Stimulated activated CD8-positive, alpha-beta memory T cell treated with anti-CD3 and anti-CD28 coated beads, Interleukin-4, amount 100 ng/mL, for 1 hour (primary cell): Measurements from ENCODE around the gene COL5A3.

ENCODE experiments used
- DNase-seq, 2 donors: peaks; one replicate each; pipeline ENCODE4 v3.0.0-alpha.2; 2020; ENCODE audit warnings: low read depth in 2 of 2, low spot score in 1 of 2

COL5A3 gene

DNA sequence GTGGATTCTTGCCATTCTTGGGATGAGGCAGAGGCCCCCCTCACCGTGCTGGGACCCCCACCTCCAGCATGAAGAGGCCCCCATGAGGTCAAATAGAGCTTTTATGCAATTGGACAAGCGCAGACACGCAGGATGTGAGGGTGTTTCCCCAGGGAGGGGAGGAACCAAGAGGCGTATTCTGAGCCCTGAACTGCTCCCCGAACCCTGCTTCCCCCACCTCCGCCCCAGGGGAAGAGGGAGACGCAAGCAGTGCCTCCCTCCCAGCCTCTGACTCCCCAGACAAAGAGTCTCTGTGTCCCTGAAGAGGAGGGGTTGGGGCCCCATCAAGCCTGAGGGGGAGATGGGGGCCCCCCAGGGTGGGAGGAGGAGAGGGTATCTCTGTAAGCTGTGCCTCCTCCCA, 1.7 kb upstream of the COL5A3 start:
- DNase-seq, result no peak

DNA sequence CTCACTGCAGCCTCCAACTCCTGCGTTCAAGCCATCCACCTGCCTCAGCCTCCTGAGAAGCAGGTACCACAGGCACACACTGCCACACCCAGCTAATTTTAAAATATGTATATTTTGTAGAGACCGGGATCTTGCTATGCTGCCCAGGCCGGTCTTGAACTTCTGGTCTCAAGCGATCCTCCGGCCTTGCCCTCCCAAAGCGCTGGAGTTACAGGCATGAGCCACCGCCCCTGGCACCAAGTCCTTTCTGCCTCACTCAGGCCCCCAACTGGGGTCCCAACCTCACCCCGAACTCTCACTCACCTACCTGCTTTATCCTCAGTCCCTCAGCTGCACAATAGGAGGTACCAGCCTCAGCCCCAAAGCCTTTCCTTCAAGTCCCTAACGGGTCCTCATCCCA, 635 bp upstream of the COL5A3 start:
- no peak for DNase-seq

GRCh38 chr19:10009714-10010224, 535 bp downstream of the COL5A3 start:
- DNase-seq, result no peak

DNA sequence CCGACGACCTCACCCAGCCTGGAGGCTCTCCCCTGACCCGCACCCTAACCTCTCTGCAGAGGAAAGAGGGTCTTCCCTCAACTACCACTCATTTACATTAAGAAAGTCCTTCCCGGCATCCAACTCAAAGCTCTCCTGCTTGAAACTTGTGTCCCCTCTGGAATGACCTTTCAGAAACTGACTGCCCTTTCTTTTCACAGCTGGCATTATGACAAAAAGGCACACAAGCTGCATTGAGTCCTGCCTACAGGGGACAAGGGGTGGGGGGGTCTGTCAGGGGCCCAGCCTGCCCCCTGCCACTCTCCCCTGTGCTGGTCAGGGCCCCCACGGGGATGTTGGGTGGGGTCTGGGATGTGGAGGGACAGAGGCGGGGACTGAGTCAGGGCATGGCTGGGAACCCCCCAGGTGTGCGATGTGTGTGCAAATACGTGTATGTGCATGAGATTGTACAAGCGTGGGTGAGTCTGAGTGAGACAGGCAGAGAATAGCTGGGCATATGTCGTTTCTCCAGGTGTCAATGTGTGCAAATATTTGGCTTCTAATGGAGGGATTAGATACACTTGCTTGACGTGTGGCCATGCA, 2.0 kb downstream of the COL5A3 start:
- DNase-seq, result no peak

DNA sequence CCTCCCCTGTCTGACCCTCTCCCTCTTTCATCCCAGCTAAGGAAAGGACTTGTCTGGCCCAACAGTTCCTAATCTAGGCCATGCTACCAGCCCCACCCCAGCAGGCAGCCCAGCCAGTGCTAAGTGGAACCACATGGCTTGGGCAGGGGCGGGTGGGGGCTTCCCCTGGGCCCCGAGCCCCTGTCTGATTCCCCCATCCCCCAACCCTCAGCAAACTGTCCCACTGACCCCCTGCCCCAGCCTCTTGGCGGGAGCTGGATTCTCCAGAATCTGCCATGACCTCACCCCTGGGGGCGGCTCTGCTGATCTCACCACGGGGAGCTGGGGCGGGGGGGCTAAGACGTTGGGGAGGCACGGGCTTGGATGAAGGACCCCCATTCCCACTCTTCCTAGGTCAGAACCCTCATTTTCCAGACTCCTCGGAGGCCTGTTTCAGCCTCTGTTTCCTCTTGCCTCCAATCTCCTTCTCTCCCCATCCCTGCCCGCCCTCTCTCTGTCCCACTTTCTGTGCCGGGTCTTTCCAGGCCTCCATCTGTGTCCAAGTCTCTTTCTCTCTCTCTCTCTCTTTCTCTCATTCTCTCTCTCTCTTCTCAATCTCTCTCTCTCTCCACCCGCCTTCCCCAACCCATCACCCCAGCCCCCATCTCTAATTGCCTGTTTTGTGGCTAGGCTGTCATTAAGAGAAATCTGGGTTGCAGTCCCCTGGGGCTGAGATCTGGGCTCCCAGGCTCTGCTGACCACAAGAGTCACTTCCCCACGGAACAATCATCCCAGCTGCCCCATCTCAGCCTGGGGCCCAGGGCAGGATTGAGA, 2.7 kb downstream of the COL5A3 start:
- no peak for DNase-seq

- no peak for DNase-seq
Measured at GRCh38 chr19:10006752-10007323, 3.5 kb downstream of the COL5A3 start.

DNA sequence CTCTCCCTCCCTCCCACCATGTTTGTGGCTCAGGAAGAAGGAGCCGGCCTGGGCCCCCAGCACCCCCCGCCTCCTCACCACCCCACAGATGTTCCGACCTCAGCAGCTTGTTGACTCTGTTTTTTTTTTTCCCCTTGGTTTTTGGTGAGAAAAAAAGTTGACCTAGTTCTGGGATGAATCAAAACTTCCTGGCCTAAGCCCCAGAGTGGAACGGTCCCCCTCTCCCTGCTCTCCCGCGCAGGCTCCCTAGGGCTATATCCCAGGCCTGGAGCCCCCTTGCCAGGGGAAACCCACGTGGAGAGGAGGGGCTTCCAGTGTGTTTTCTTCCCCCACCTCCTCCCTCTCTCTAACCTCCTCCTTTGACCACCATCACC, 4.0 kb downstream of the COL5A3 start:
- no peak for DNase-seq

GRCh38 chr19:10005632-10006334, 4.5 kb downstream of the COL5A3 start:
- no peak for DNase-seq

- DNase-seq, result no peak
Measured at GRCh38 chr19:10004617-10005016, 5.7 kb downstream of the COL5A3 start.

DNA sequence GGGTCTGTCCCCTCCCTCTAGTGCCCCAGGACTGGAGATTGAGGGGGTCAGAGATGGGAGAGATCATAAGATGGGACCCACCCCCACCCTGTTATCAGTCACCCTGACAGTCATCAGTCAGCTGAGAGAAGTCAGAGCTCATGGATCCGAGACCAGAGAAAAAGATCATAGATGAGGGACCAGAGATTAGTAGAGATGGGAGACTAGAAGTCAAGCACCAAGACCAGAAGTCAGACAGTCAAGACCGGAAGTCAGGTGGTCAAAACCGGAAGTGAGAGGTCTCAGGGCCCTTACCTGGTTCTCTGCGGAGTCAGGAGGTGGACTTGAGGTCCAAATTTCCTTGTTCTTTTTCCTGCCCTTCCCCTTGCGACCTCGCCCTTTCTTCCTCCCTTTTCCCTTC, 7.0 kb downstream of the COL5A3 start:
- DNase-seq, result no peak

GRCh38 chr19:10001899-10002298, 8.4 kb downstream of the COL5A3 start:
- no peak for DNase-seq

GRCh38 chr19:10000171-10000826, 10.0 kb downstream of the COL5A3 start:
- DNase-seq, result peak; percentile 21 to 33

DNA sequence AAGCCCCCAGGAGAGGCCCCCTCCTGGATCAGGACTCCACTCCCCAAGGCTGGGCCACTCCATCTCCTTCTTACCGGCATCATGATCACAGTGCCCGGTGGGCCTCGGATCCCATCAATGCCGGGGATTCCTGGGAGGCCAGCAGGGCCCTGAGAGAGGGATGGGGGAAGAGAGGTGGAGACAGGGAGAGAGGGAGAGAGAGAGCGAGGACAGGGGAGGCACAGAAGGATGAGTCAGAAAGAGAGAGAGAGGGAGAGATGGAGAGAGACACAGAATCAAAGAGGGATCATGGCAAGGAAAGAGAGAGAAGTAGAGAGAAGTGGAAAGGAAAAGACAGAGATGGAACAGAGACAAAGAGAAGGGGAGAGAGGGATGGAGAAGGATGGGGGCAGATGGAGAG, 13.8 kb downstream of the COL5A3 start:
- DNase-seq, result no peak

- no peak for DNase-seq
Measured at GRCh38 chr19:9995999-9996398, 14.3 kb downstream of the COL5A3 start.

DNA sequence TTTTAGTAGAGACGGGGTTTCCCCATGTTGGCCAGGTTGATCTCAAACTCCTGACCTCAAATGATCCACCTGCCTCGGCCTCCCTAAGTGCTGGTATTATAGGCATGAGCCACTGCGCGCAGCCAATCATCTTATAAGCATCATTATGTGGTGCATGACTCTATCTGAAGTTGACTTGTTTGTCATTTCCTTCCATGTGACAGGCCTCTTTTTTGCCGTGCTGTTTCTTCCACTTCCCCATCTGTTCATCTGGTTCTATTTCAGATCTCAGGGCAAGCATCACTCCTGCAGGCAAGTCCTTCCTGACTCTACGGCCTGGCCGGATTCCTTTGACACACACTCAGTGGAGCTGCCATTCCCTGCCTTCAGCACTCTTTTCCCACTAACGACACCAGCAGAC, 15.2 kb downstream of the COL5A3 start:
- no peak for DNase-seq

- no peak for DNase-seq
Measured at GRCh38 chr19:9991425-9992191, 18.7 kb downstream of the COL5A3 start.

DNA sequence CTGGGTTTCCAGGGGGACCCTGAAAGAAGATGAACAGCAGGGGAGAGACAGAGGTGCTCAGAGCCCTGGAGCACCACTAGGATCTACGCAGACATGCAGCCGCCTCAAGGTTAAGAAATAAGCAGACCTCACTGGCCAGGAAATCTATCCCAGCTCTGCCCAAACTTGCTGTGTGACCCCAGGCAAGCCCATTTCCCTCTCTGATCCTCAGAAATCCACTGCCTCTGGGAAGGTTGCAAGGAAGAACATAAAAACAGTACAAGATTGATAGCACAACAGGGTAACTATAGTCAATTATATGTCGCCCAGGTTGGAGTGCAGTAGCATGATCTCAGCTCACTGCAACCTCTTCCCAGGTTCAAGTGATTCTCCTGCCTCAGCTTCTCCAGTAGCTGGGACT, 20.8 kb downstream of the COL5A3 start:
- DNase-seq, result no peak

DNA sequence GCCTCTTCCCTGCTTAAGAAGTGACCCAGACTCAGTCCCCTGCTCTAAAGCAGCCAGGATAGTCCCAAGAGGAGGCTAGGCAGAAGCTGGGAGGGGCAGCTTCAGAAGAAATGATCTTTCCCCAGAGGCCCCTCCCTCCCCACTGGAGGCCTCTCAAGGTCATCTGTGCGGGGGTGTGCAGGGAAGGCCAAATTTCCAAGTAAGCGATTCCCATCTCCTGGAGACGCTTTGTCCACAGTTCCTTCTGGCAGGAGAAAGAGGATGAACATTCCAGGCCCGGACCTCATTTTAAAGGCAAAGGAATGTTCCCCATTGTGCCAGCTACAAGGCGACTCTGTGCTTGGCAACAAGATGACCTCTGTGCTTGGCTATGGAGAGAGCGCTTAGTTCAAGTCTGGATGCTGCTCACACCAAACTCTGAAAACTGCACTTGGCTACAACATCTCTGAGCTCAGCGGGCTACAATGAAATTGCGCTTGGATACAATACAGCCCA, 23.5 kb downstream of the COL5A3 start:
- DNase-seq, result no peak

- DNase-seq, result no peak
Measured at GRCh38 chr19:9981406-9982260, 28.7 kb downstream of the COL5A3 start.
